Activated naive CD4-positive, alpha-beta T cell treated with anti-CD3 and anti-CD28 coated beads, Interleukin-2, amount 50 U/mL, for 16 hours (primary cell): ENCODE results near the gene RUFY4.

Source experiments
- DNase-seq: peaks from one replicate; pipeline ENCODE4 v3.0.0-alpha.2; 2020

Gene RUFY4

GRCh38 chr2:218063896-218064295, 5.2 kb upstream of the RUFY4 start:
- DNase-seq = no peak

- no peak for DNase-seq
Observed at GRCh38 chr2:218065239-218066006, 3.6 kb upstream of the RUFY4 start.

GRCh38 chr2:218066926-218067515, 2.0 kb upstream of the RUFY4 start:
- DNase-seq = no peak

DNA sequence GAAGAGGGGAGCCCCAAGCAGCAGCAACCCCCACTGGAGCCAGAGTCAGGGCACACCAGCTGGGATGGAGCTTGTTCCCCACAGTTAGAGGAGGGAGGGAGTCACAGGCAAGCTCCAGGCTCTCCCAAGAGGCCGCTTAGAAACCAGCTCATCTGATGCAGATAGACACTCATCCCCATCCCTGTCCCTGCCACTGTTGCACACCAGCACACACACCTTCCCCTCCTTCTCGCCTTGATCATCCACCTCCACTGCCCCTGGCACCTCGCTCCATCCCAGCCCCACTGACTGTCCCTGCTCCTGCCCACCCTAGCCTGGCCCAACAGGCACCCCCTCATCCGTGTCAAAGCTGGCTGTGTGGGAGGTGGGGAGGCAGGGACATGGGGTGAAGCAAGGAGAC, 1.5 kb upstream of the RUFY4 start:
- no peak for DNase-seq

DNA sequence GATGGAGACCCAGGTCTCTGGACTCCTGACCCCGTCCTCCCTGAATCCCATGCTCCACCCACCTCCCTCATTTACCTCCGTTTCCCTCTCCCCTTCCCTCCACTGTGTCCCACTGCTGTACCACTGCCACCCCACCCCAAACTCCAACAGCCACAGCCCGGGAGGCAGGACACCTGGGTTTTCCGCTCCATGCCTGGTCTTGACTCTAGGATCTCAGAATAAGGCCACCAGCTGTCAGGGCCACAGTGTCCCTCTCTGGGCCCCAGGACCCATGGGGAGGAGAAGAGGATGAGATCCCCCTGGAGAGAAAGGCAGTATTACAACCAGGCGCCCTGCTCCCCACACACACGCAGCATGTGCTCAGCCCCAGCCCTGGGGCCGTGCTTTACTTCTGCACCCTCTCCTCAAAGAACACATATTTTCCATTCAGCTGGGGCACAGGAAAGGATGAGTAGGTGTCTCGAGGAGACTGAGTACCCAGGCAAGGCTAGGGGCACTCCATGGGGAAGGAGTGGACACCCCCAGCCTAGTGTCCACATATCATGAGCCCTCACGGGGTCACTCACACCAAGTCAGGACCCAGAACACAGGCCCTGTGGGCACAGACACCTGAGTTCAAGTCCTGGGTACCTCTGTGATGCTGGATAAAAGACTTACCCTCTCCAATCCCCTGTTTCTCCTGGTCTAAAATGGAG, 700 bp downstream of the RUFY4 start:
- DNase-seq = no peak

DNA sequence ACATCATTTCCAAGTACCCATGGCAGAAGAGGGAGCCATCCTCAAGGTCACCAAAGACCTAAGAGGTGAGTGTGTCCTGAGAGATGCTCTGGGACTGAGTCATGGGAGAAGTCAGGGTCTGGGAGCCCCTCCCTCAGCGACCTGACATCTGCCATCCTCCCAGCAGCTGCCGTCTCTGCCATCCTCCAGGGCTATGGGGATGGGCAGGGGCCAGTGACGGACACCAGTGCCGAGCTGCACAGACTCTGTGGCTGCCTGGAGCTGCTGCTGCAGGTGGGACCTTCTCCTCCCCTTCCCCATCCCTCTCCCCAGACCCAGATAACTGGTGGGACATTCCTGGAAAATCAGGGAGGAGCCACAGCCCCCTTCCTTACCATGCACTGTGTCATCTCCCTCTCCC, 1.5 kb downstream of the RUFY4 start:
- no peak for DNase-seq

DNA sequence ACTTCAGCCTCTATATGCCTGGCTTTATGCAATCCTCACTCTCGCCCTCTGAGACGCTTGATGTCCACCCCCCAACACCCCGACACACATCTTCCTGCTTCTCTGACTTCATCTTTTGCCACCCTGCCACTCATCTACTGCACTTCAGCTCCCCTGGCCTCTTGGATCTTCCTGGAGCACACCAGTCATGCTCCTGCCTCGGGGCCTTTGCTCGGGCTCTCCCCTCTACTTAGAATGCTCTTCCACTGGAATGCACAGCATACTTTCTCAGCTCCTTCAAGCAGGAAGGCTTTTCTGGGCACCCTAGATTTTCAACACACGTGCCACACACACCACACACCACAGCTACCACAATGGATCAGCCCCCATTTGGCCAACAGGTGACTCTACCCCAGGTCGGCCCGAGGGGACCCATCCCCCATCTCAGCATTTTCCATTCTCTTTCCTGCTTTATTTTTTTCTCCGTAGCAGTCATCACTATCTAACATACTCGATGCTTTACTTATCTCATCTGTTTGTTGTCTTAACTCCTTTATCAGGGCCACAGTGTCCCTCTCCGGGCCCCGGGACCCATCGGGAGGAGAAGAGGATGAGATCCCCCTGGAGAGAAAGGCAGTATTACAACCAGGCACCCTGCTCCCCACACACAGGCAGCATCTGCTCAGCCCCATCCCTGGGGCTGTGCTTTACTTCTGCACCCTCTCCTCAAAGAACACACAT, 2.3 kb downstream of the RUFY4 start:
- no peak for DNase-seq

DNA sequence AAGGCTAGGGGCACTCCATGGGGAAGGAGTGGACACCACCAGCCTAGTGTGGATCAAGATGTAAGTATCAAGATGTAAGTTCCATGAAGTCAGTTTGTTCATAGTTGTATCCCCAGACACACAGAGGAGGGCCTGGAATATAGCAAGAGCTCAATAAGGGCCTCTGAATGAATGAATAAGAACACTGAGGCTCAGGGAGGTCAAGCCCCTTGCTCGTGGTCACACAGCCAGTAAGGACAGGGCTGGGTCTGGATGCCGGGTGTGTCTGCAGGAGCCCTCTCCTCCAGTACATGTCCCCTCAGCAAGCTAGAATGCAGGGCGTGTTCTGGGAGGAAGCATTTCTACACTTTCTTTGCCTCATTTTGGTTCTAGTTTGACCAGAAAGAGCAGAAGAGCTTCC, 2.9 kb downstream of the RUFY4 start:
- DNase-seq = no peak

GRCh38 chr2:218072478-218073024, 3.5 kb downstream of the RUFY4 start:
- DNase-seq = no peak

GRCh38 chr2:218073185-218073584, 4.1 kb downstream of the RUFY4 start:
- no peak for DNase-seq

GRCh38 chr2:218074031-218074430, 5.0 kb downstream of the RUFY4 start:
- no peak for DNase-seq

DNA sequence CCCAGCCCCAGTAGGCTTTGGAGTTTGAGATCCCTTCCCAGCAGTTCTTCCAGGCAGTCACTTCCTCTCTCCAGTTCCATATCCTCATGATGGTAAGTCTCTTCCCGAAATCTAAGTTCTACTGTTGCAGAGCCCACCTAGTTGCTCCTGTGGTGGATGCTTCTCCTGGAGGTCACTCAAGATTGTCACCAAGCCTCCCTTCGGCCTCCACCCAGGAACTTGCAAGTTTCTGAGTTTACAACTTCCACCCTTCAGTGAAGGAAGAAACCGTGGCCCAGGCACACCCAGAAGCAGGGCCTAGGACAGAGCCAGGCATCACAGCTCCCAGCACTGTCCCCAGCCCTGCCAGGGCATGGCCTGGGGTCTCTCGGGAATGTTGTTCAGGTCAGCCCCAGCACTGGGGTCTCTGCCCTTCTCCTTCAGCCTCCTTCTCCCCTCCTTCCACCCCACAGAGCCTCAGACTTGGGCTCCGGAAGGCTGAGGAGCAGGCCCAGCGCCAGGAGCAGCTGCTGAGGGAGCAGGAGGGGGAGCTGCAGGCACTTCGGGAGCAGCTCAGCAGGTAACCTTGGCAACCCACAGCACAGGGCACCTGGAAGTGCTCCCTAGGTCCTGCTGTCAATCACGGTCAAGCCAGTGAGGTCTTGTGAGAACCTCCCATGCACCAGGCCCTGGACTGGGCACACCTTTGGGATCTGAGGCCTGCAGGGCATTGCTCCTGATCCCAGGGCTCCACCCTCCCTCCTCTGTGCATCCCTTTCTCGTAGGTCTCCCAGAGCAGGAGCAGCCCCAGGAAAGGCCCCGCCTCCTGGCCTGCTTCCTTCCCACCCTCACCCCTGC, 7.1 kb downstream of the RUFY4 start:
- DNase-seq = no peak

- no peak for DNase-seq
Observed at GRCh38 chr2:218077464-218078216, 8.6 kb downstream of the RUFY4 start.

DNA sequence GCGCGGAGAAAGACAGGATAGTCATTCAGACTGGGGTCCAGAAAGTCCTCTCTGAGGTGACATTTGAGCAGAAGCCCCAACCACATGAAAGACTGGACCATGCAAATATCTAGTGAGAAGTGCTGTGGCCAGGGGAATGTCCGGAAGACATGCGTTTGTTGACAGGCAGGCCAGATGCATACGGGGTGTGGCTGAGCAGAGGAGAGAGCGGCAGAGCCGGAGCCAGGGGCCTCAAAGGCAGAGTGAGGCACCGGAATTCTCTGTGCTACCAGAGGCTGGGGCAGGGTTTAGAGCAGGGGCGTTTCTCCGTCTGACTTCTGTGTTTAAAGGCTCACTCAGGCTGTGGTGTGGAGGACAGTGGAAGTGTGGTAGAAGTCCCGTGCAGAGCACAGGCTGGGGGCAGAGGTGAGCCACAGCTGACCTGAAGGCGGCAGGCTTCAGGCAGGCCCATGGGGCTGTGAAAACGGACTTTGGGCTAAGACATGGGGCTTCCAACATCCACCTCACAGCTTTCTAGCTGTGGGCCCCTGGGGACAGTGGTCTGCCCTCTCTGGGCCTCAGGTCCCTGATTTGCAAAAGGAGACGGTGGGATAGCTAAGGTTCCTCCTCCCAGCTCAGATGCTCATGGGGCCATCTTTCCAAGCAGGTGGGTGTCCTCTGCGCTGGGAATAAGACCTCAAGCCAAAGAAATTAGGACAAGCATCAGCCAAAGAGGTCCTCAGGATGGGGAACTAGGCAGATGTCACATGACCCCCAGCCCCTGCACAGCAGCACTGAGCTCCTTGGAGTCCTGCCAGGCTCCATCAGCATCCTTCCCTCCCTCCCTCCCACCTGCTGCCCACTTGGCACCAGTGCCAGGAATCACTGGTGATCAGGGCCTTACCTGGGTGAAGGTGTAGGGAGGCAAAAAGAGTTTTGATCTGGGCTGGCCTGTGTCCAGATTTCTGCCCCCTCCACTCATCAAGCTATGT, 11.2 kb downstream of the RUFY4 start:
- no peak for DNase-seq

DNA sequence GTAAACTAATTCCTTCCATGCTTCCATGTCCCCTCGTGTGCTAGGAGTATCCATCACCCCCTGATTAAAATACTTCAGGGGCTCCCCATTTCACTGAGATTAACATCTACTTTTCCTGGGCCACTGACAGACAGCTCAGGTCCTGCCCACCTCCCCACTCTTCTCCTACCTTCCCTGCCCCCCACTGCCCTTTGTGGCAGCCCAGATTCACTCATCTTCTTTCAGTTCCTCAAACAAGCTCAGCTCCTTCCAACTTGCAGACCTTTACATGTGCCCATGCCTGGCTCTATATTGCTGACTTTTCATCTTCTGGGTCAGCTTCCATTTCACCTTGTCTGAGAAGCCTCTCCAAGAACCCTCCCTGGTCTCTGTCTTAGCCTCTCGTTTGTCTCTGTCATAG, 12.0 kb downstream of the RUFY4 start:
- no peak for DNase-seq

DNA sequence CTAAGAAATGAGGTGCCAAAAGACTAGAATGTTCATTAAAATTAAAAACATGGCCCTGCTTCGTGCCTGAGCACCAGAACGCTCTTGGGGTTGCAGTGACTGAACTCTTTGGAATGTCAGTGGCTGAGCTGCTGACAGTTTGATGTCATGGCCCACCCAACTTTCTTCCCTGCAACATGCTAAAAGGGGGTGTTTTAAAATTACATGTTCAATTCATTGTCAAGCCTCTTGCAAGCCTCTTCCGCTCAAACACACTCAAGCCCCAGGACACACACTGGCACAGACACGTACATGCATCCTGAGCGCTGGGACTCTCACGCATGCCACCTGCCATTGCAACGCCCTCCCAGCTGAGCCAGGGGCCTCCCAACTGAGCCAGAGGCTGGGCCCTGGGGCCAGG, 12.6 kb downstream of the RUFY4 start:
- no peak for DNase-seq

DNA sequence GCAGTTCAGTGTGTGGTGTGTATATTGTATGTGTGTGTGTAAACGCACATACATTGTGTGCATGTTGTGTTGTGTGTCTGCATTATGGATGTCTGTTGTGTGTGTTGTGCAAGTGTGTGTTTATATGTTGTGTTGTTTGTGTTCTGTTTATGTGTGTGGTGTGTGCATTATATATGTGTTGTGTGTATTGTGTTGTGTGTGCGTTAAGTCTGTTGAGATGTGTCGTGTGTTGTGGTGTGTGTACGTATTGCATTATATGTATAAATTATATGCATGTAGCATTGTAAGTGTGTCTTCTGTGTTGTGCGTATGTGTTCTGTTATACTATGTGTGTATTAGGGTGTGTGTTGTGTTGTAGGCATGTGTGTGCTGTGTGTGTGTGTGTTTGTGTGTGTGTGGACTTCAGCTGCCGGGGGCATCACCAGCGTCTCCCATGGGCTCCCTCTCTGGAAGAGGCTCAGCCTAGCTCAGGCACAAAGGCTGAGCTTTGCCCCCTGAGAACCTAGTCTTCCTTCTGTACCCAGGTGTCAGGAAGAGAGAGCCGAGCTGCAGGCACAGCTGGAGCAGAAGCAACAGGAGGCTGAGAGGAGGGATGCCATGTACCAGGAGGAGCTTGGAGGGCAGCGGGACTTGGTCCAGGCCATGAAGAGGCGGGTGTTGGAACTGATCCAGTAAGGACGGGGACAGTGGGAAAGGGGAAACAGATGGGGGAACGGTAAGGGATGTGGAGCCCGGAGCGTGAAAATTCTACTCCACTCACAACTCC, 13.7 kb downstream of the RUFY4 start:
- DNase-seq = no peak

GRCh38 chr2:218083352-218083676, 14.3 kb downstream of the RUFY4 start:
- no peak for DNase-seq

- no peak for DNase-seq
Observed at GRCh38 chr2:218086478-218086877, 17.4 kb downstream of the RUFY4 start.

DNA sequence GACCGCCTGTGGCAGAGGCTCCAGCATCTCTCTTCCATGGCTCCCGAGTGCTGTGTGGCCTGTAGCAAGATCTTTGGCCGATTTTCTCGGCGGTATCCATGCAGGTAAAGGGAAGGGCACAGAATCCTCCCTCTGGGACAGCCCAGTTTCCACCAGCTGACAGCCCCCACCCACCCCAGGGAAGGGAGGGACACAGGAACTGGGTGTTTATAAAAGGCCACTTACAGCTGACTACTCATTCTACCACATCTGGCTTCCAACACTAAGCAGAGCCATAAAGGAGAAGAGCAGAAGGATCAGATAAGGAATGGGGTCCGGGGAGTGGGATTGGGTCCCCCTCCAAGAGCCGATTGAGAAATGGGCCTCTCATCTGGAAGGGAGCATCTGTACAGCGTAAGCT, 20.2 kb downstream of the RUFY4 start:
- DNase-seq = no peak
